GM06990 (cell line): ENCODE results near the gene SNAP23.
"Not testable (repeated sequence)": the region's sequence is repeated elsewhere in the genome, so short reads cannot be mapped to it uniquely, and the experiment has no call there.

Experiments used
- DNase-seq: peaks from one replicate; pipeline ENCODE4 v3.0.0-alpha.2; 2011; ENCODE audit not compliant: insufficient read length; ENCODE audit errors: extremely low read depth
- H3K27me3 ChIP-seq: replicated peaks from 2 replicates; pipeline ENCODE4 v1.6.0; 2011; ENCODE audit warnings: low read length; ENCODE audit not compliant: control insufficient read depth, insufficient read depth
- H3K36me3 ChIP-seq: 2 replicates; pipeline ENCODE4 v1.5.1; 2011; ENCODE audit warnings: low read length; ENCODE audit not compliant: control insufficient read depth, insufficient read depth
- H3K4me3 ChIP-seq: replicated peaks from 2 replicates; pipeline ENCODE4 v1.5.1; 2011; ENCODE audit warnings: low read depth, mild to moderate bottlenecking, control low read depth, low read length
- TF ChIP-seq, protein P1 (sequence below): IDR thresholded peaks from 2 replicates; pipeline ENCODE4 v1.5.1; 2011; ENCODE audit warnings: low read length, control low read depth, mild to moderate bottlenecking, inconsistent platforms; ENCODE audit not compliant: insufficient read depth, poor library complexity, severe bottlenecking

SNAP23 gene

DNA sequence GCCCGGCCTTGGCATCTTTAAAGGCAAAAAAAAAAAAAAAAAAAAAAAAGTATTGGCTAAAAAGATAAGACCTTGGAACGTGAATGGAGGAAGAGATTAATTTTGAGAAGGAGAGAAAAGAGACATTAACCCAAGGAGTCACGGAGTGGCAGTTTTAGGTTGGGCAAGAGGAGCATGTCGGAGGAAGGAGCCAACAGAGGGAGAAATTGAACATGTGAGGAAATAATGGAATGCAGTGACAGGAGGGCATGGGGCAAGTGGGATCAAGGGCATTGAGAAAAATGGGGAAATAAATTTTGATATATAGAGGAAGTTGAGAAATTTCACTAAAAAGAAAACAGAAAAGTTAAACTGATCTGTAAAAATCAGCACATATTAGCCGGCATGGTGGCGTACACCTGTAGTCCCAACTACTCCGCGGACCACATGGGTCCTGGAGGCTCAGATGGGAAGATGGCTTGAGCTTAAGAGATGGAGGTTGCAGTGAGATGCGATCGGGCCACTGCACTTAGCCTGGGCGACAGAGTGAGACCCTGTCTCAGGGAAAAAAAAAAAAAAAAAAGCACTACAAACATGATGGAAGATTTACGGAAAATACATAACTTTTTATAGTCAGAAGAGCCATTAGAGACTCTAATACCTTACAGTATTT is 54.4 kb downstream of the SNAP23 start:
- TF ChIP-seq, protein P1, sequence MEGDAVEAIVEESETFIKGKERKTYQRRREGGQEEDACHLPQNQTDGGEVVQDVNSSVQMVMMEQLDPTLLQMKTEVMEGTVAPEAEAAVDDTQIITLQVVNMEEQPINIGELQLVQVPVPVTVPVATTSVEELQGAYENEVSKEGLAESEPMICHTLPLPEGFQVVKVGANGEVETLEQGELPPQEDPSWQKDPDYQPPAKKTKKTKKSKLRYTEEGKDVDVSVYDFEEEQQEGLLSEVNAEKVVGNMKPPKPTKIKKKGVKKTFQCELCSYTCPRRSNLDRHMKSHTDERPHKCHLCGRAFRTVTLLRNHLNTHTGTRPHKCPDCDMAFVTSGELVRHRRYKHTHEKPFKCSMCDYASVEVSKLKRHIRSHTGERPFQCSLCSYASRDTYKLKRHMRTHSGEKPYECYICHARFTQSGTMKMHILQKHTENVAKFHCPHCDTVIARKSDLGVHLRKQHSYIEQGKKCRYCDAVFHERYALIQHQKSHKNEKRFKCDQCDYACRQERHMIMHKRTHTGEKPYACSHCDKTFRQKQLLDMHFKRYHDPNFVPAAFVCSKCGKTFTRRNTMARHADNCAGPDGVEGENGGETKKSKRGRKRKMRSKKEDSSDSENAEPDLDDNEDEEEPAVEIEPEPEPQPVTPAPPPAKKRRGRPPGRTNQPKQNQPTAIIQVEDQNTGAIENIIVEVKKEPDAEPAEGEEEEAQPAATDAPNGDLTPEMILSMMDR: no peak
- DNase-seq: no peak
- Histone ChIP-seq H3K4me3 (peak overlapping the region; percentile 95), H3K27me3 (no peaks in the 10 kb centered on the region), H3K36me3 (no peaks in the 10 kb centered on the region; the same call in 1 of the 2 replicates)

DNA sequence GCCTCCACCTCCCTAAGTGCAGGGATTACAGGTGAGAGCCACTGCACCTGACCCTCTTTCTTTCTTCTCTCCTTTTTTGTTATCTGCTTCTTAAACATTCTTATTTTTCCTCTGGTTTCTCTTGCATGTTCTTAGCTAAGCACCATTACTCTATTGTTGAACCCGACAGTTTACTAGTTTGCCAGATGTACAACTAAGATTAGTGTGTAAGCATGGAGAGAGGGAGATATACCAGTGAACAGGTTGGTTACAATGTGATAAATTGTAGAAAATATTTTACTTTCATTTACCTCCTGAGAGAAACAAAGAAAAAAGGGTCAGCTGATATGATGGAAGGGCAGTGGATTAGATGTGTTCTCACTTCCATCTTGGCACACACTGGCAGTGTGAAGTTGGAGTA is 58.1 kb downstream of the SNAP23 start:
- no peaks in the 10 kb centered on the region for H3K27me3 ChIP-seq

DNA sequence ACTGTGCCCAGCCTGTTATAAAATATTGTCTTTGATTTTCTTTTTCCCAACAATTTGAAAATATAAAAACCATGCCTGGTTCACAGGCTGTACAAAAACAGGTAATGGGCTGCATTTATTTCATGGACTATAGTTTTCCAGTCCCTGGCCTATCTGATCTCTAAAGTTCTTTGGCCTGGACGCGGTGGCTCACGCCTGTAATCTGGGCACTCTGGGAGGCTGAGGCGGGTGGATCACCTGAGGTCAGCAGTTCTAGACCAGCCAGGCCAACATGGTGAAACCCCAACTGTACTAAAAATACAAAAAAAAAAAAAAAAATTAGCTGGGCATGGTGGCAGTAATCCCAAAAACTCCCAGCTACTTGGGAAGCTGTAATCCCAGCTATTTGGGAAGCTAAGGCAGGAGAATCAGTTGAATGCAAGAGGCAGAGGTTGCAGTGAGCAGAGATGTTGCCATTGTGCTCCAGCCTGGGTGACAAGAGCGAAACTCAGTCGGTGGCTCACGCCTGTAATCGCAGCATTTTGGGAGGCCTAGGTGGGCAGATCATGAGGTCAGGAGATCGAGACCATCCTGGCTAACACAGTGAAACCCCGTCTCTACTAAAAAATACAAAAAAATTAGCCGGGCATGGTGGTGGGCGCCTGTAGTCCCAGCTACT is 61.2 kb downstream of the SNAP23 start:
- H3K36me3 ChIP-seq, H3K4me3 ChIP-seq, DNase-seq, H3K27me3 ChIP-seq: not testable (repeated sequence)

More for the DNA sequence above, 58.1 kb downstream of the SNAP23 start:
- no peaks in the 10 kb centered on the region for H3K36me3 ChIP-seq
- no peak overlapping the region for H3K4me3 ChIP-seq
- TF ChIP-seq, protein P1: no peak
- no peak for DNase-seq

DNA sequence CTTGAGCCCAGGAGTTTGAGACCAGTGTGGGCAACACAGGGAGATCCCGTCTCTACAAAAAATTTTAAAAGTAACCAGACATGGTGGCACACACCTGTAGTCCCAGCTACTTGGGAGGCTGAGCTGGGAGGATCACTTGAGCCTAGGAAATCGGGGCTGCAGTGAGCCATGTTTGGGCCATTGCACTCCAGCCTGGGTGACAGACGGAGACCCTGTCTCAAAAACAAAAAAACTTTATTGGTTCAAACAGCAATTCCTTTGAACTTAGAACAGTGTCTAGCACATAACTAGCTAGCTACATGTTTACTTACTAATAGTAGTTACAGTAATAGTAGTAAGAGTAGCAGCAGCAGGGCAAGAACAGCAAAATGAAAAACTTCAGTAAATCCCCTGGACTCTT is 63.3 kb downstream of the SNAP23 start:
- Histone ChIP-seq H3K27me3 (no peaks in the 10 kb centered on the region), H3K4me3 (no peak overlapping the region), H3K36me3 (peaks cover 5% of the 10 kb centered on the region)
- no peak for DNase-seq
- TF ChIP-seq, protein P1: no peak

DNA sequence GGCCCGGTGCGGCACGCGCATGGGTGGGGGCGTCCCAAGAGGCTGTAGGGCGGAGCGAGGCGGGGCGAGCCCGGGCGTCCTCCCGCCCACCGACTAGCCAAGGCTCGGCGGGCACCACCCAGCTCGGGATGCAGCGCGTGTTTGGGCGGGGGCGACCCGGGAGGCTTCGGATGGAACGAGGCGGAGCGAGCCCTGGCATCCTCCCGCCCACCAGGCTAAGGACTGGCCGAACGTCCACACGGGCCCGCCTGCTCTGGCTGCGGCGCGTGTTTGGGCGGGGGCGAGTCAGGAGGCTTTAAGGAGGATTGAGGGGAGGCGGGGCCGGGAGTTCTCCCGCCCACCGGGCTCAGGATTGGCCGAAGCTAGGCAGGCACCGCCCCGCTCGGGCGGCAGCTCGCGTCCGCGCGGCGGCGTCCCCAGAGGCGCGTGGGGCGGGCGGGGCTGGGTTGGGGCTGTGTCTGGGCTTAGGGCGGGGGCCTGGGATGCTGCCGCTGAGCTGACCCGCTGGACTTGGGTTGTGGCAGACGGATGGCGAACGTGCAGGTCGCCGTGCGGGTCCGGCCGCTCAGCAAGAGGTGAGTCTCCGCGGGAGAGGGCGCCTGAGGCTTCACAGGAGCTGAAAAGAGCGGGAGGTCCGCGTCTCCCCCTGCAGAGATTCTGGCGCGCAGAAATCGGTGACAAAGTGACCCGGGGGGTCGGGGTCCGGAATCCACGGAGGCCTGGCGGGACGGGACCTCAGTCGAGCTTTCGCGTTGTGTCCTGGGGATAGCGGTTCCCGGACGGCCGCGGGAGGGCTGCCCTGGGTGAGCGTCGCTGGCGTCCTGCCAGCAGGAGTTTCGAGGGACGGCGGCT is 80.0 kb downstream of the SNAP23 start, which contains the start of gene STARD9:
STARD9 (plus strand) TSS at position 419 of the 852 bp plus-strand sequence; CDS start at position 529, 110 bp downstream.
- peak; percentile 98 for DNase-seq
- Histone ChIP-seq H3K27me3 (no peaks in the 10 kb centered on the region), H3K36me3 (no peaks in the 10 kb centered on the region), H3K4me3 (peak within 1 kb of the TSS; percentile 78)
- TF ChIP-seq, protein P1: peak; percentile 3
